GM19035 (cell line): ENCODE data around the gene ZXDC.

Source experiments
- ATAC-seq: cut with Tn5 transposase; IDR thresholded peaks from one replicate; pipeline ENCODE4 v1.9.1; 2021; ENCODE audit not compliant: unreplicated experiment

The ZXDC gene

DNA sequence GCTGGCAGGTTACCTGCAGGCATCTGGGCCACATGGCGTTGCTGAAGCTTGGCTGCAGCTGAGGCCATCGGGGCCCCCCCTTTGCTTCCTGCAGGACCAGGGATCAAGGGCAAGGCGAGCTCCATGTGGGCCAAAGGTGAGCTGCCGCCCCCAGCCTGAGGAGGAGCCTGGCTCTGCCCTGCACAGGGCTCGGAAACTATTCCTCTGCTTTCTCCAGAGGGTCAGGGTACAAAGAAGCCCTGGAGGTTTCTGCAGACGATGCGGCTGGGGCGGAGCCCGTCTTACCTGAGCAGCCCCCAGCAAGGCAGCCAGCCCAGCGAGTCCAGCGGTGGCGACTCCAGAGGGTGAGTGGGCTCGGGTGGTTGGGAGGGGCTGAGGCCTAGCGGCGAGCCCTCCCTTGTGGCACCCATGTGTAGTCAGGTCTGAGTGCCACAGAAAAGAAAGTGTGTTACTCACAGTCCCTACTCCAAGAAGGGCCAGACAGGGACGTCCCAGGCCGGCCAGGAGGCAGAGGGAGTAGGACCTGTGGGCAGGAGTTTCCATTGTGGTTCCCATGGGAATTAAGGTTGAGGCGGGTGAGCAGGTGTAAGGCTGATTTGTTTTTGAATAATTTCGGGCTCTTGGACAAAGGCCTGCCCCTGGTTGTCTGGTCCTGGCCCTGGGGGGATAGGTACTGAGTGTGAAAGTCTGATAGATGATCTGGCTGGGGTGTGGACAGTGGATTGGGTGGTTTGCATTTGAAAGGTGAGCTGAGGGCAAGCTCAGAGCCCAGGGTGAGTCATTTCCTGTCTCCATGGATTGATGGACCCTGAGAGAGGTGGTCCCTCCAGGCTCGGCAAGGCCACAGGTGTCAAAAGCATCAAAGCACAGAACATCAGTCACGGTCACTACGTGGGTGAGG, 55.6 kb downstream of the ZXDC start:
- no peak for ATAC-seq

DNA sequence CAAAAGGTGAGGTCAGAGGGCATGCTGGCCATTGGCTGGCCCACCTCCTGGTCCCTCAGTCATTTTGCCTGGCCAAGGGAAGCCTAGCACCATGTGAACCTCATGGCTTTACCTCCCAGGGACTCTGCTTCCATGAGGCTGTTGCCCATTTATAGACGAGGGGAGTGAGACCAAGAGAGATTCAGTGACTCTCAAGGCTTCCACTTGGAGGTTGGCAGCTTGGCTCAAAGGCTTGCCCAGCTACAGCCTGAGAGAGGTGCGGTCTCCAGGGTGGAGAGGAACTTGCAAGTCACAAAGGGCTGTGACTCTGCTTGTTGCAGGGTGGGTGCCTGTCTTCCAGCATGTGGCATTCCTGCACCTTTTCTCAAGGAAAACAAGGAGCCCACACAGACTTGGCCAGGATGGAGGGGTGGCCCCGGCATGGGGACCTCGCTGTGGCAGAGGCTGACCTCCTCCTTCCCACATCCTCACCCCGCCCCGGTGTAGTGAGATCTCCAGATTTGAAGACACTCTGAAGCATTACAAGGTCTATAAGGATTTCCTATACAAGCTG, 56.5 kb downstream of the ZXDC start:
- no peak for ATAC-seq

DNA sequence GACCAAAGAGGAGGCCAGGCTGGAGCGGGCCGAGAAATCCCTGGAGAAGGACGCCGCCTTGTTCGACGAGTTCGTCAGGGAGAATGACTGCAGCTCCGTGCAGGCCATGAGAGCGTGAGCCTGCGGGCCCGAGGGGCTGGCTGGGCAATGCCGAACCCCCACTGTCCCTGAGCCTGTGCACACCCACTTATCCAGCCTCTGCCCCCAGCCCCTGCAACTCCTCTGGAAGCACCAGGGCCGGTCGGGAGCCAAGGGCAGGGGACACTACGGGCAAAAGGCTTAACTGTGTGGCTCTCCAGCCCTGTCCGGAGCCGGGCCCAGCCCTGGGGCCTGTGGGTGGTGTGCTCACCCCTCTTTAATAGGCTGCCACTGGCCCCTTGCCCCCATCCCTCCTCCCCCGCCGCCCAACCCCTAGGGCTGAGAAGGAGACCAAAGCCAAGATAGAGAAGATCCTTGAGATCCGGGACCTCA, 57.0 kb downstream of the ZXDC start:
- no peak for ATAC-seq

DNA sequence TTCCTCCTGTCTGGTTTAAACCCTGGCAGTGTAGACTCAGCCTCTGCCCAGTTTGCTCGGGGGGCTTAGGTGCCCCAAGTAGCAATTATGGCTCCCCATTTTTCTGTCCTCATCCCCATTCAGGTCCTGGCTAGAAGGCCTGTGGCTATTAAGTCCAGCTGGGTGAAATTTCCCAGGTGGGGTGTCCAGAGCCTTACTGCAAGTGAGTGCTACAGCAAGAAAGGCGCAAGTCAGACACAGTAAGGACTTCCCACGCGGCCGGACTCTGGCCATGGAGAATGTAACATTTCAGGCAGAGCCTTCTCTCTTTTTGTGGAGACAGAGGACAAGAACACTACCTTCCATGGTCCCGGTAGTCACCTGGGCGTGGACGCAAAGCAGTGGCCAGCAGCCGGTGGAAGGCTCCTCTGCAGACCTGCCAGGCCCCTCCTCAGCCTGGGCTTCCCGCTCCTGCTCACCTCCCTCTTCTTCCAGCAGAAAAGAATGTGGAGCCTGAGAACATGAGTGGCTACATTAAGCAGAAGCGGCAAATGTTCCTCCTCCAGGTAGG, 57.6 kb downstream of the ZXDC start:
- no peak for ATAC-seq

DNA sequence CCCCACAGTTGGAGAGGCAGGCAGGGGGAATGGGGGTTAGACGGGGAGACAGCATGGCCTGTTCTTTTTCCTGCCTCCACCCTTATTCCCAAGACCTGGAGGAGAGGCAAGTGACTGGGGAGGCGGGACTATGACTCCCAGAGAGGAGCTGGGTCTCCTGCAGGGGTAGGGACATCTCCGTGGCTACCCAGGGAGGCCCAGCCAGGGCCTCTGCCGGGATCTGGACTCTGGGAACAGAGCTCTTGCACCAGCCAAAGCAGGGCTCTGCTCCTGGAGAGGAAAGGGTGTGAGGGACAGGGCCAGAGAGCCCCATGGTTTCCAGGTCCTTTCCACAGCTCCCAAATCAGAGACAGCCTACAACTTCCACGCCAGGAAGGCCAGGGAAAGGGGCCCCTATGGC, 58.2 kb downstream of the ZXDC start:
- ATAC-seq, result no peak

DNA sequence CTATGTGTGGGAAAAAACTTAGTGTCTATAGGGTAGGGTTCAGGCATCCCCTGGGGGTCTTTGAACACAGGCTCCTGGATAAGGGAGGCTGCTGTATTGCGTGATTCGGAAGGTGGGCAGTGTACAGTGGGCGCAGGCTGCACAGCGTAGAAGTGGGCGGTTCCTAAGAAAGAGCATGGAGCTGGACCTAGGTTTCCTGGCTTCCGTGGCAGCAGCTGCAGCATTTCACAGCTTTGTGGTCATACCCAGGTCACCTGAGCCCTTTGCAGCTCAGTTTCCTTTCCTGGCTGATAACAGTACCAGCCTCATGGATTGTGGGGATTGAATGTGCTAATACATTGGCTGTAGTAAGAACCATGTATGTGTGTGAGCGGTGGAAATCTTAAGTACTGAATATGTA, 58.7 kb downstream of the ZXDC start:
- no peak for ATAC-seq

DNA sequence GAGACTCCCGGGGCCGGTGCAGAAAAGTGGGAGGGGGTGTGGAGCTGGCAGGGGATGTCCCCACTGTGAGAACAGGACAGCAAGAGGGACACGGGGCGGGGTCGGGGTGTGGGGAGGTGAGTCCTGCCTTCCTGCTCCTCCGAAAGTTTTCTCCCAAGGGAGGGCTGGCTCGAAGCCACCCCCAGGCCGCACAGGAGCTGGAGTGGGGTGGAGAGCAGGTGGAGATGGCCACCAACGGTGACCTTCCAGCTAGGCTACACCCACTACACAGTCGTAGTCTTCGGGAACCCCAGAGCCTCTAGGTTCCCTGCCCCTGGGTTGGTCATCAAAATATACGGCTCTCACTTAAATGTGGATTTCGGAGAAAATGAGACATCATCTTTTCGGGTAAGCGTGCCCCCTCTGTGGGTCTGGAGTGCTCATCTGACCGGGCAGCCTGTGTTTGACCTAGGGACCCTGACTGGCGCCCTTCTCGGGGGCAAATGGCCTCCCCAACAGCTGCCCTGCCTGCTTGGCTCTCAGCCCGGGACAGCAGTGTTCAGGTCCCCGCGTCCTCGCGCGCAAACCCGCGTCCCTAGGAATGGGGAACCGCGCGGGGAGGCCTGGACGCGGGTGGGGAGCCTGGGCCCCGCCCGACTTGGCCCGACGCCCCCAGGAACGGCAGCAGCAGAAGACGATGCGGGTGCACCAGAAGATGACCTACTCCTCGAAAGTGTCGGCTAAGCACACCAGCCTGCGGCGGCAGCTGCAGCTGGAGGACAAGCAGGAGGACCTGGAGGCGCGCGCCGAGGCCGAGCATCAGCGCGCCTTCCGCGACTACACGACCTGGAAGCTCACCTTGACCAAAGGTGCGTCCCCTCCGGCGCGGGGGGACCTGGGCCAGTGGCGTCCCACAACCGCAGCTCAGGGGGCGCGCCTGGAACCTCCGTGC, 59.8 kb downstream of the ZXDC start:
- ATAC-seq, result no peak

DNA sequence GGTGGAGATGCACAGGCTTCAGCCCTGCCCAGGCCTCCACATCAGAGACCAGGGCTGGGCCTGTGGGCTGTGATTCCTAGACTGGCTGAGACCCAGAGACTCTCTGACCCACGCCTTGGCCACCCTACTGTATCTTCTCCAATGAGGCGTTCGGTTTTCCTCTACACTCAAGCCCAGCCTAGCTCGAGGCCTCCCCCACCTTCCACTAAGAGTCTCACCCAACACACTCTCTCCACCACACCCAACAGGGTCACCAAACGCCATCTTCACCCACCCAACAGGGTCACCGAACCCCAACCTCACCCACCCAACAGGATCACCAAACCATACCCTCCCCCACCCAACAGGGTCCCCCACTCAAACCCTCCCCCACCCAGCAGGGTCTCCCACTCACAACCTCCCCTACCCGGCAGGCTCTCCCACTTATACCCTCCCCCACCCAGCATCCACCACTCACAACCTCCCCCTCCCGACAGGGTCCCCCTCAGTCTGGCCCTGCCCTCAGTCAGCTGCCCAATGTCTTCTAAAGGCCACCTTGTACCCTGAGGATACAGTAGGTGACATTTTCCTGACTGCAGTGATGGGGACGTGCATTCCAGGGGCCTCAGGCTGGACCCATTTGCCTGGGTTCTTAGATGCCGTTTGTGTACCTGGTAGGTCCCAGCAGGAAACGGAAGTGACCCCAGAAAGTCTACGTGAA, 60.6 kb downstream of the ZXDC start:
- no peak for ATAC-seq

DNA sequence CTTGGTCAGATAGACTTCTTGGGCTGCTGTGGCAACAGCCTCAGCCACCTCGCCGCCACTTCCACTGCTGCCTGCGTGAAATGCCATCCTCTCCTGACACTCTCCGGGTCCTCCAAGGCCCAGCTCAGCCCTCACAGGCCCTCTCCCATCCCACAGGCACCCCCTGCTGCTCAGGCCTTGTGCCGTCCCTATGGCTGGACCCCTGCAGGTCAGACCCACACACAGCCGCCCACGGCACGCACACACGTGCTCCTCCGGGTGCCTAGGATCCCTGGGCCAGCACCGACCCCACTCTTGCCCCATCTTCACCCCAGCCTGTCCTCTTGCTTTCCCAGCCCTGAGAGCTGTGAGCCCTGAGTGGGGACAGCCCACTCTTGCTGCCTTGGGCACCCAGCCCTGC, 61.3 kb downstream of the ZXDC start:
- no peak for ATAC-seq

DNA sequence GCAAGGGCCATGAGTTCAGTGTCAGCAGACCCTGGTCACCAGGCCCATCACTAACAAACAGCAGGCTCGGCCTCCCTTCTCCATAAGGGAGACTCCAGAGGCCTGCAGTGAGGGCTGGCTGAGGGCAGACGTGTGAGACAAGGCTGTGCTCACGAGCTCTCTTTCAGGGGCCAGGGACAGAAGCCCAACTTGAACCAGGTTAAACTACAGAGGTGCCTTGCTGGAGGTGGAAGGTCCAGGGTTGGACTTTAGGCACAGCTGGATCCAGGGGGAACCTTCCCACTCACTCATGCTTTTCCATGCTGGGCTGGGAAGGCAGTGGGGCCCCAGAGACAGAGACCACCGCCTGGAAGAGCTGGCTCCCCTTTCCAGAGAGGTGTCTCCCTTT, 62.0 kb downstream of the ZXDC start:
- ATAC-seq, result no peak

DNA sequence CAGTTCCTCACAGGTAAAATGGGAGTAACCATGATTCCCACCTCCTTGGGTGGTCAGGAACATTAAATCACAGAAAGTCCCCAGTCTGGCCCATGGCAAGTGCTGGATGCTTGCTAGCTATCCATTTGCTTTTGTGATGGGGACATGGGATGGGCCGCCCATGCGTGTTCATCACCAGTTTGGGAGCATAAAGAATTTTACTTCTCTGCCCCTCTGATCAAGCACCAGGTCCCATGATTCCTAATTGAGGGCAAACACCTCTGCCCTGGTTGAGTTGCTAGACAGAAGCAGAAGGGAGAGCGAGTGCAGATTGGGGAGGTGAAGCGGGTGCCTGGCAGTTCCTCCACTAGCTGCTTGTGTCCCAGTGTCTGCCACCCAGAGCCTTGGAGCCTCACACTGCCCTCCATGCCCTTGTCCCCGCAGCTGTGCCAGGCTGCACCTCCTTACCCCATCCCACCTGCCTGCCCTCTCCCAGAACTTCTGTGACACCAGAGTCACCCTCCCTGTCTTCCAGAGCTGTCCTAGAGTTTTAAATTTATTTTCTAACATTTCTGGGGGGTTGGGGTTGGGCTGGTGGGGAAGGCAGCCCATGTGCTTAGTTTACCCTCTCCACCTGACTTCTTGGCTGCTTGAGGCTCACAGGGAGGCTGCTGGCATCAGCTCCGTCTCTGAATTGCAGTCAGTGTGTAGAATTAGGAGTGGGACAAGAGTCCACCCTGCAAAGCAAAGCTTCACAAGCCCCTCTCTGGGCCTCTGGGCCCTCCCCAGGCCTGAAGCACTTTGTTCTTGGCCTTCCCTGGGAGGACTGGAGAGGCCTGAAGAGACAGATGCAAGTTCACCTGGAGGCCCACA, 62.6 kb downstream of the ZXDC start:
- ATAC-seq, result no peak

DNA sequence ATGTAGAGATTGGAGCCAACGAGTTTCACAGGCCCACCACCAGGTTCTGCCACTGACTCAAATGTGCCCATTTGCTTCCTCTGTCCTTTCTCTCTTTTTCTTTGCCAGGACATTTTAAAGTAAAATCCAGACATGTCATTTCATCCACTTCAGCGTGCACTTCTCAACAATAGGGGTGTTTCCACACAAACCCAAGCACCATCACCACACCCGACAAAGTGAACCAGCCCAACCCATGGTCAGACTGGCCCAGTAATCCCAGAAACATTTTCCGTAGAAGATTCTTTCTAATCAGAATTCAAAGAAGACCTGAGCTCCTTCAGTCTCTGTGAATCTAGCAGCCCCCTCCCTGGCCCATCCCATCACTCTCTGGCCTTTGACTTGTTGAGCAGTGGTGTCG, 67.6 kb downstream of the ZXDC start:
- no peak for ATAC-seq

DNA sequence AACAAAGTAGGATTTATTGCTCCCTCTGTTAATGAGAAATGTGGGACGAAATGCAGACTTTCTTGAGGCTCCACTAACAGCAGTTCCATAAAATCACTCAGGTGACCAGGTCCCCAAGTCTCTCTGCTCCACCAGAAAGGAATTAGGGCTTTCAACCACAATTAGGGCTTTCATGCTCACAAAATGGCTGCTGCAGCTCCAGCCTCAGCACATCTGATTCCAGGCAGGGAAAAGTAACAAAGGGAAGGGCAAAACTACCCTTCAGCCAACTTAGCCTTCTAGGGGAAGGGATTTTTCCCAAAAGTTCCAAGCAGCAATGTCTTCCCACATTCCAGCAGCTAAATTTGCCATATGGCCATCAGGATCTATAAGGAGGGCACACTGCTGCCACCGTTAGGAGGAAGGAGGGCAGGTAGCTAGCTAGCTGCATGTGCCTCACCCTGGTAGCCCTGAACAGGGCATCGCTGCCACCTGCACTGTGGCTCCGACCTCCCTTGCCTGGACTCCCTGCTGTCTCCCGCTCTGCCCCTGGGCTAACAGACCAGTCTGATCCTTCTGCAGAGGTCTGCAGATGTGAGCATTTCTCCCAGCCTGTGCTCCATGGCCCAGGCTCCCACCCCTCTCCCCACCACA, 68.2 kb downstream of the ZXDC start:
- ATAC-seq, result no peak

DNA sequence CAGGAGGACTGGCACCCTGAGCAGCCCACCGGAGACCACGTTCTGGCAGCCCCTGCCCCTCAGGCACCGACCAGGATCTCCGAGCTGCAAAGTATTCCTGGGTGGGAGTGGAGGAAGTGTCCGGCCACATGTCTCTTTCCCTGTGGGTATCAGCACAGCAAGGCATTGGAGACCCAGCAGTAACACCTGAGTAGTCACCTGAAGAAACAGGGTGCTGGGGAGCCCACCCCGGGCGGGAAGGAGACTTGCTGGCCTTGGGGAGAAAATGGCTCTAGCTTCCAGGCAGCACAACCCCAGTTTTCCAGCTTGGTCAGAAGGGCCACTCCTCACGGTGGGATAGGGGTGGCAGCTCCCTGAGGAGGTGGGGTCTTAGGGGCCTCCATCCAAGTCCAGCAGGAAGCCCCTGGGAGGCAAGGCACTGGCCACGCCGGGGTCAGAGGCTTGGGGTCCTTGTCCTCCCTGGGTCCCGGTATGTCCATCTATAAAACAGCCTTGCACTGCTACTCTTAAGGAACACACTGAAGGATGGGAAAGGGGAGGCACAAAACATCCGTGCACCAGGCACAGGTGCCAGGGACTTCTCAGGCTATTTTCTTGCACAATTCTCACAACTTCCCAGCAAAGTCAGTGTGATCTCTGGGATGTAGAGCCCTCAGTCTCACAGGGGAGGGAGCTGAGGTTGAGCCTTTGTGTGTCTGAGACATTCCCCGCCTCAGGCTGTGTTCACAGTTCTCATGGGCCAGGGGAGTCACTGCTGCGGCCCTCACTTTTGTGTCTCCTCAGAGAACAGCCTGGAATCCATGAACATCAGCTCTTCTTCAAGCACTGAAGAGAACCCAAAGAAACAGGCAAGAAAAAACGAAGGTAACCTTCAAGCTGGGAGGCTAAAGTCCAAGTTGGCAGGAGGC, 69.0 kb downstream of the ZXDC start:
- no peak for ATAC-seq

DNA sequence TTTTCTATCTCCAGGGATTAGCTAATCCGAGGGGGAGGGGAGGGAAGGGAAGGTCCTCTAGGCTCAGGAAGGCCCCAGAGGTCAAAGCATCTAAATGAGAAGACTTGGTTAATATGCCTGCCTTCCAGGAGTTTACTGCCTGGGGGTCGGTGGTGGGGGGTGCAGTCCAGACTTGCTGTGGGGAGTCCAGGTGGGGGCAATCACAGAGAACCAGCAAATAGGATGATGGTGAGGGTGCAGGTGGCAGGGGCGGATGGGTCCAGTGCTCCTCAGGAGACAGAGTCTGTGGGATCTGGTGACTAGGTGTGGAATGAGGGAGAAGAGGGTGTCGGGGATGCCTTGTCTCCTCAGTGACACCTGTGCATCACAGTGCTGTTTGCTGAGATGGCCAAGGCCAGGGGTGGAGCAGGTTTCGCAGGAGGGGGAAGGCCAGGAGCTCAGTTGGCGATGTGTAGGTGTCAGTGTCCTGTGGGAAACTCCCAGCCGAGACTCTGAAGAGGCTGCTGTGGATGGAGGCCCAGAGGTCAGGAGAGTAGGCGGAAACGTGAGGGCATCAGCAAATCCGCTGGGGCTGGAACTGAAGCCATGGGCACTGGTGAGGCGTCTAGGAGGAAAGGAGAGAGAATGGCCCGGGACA, 72.9 kb downstream of the ZXDC start:
- no peak for ATAC-seq

DNA sequence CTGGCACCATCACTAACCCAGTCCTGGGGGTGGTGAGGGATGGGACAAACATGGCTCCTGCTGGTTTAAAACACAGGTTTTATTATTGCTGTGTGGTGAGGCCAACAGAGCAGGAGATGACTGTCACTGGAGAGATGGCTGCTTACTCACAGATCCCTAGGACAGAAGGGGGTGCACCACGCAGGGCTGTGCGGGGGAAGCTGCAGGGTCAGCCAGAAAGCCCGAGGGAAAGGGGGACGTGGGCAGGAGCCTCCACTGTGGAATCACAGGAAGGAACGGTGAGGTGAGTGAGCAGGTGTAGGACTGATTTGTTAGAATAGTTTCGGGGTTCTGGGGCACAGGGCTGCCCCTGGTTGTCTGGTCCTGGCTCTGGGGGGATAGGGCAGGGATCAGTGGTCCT, 73.5 kb downstream of the ZXDC start:
- no peak for ATAC-seq

DNA sequence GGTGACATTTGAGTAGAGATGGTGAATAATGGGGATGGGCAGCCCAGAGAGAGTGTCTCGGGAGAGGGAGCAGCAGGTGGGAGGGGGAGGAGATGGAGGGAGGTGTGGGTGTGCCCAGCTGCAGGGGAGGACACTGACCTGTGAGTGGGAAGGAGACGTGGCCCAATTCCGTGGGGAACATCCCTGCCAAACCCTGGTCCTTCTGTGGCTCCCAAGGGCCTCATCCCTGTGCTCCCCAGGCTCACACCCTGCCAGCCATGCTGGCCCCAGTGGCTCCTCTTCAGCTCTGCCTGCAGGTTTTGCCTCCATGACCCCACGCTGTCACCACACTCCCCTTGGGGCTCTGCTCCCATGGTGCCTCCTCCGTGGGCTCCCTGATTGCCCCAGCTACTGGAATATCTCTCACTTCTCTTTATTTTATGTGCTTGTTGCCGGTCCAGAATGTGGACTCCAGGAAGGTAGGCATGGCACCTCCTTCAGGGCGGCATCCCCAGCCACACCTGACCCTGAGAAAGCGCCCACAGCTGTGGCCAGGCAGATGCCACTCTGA, 74.0 kb downstream of the ZXDC start:
- ATAC-seq, result no peak

DNA sequence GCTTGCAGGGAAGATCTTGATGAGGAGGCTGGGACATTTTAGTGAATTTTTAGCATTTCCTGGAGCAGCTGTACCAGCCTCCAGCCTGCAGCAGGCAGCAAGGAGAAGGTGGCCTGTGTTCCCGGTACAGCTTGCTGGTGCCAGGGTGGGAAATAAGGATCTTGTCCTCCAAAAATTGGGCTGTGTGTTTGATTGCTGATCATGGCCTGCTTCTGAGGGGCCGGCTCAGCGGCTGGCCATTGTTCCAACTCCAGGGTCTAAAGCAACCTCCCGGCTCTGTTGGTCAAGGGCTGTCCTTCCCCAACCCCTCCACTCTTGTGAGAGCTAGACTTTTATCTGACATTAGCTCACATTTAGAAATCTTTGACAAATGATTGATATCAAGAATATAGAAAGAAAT, 75.9 kb downstream of the ZXDC start:
- no peak for ATAC-seq
